K562 (cell line): ENCODE data around the gene OXSR1. TPM values are rescaled to one million over a fixed set of nuclear protein-coding genes. Genes with fewer than 3 reads are reported as not detected.
A peak's percentile ranks its signal among the peaks of the same experiment; 100 is the strongest.

Experiments
- ADNP ChIP-seq: fragments of 200-800 bp; sonication (Bioruptor generic); IDR thresholded peaks from 2 replicates; pipeline ENCODE4 v1.6.1; 2016; ENCODE audit warnings: missing genetic modification characterization, missing compliant biosample characterization
- CXXC5 ChIP-seq: fragments of 250-450 bp; sonication (Bioruptor Pico); IDR thresholded peaks from 2 replicates; pipeline ENCODE4 v1.8.0; 2022; ENCODE audit warnings: inconsistent platforms, mild to moderate bottlenecking, moderate library complexity
- ETV5 ChIP-seq: sonication (generic); formaldehyde crosslinking; IDR thresholded peaks from 2 replicates; pipeline ENCODE4 v1.4.0; 2020; ENCODE audit warnings: low read depth, mild to moderate bottlenecking, missing genetic modification reagents
- GTF2F1 ChIP-seq: IDR thresholded peaks from 2 replicates; pipeline ENCODE4 v1.6.1; 2011; ENCODE audit warnings: low read depth, low read length, improper control_type of control experiment
- HNRNPH1 ChIP-seq: fragments of 200-400 bp; formaldehyde crosslinking; optimal IDR thresholded peaks from 2 replicates; pipeline ENCODE3; 2017; ENCODE audit warnings: low read depth, mild to moderate bottlenecking, low read length, moderate library complexity
- HNRNPL ChIP-seq: fragments of 200-400 bp; formaldehyde crosslinking; IDR thresholded peaks from 2 replicates; pipeline ENCODE4 v1.6.1; 2017; ENCODE audit warnings: low read depth, mild to moderate bottlenecking, low read length
- MGA ChIP-seq: fragments of 450-650 bp; IDR thresholded peaks from 2 replicates; pipeline ENCODE4 v1.6.1; 2016; ENCODE audit warnings: mild to moderate bottlenecking, moderate library complexity
- NFIC ChIP-seq: fragments of 450-650 bp; IDR thresholded peaks from 2 replicates; pipeline ENCODE4 v1.6.1; 2017; ENCODE audit warnings: mild to moderate bottlenecking, inconsistent platforms
- PCBP2 ChIP-seq: fragments of 200-400 bp; formaldehyde crosslinking; IDR thresholded peaks from 2 replicates; pipeline ENCODE4 v1.6.1; 2018; ENCODE audit warnings: low read length, low read depth, mild to moderate bottlenecking, moderate library complexity; ENCODE audit not compliant: poor library complexity, severe bottlenecking
- PHF20 ChIP-seq: fragments of 450-650 bp; IDR thresholded peaks from 2 replicates; pipeline ENCODE4 v1.6.1; 2018; ENCODE audit not compliant: partially characterized antibody
- RBM22 ChIP-seq: fragments of 200-400 bp; formaldehyde crosslinking; IDR thresholded peaks from 2 replicates; pipeline ENCODE4 v1.6.1; 2018; ENCODE audit warnings: low read length, low read depth; ENCODE audit not compliant: poor library complexity, severe bottlenecking
- SETDB1 ChIP-seq: IDR thresholded peaks from one replicate; pipeline ENCODE4 v1.6.1; 2012; ENCODE audit warnings: low read length, control low read depth, inconsistent platforms
- SP2 ChIP-seq: IDR thresholded peaks from 2 replicates; pipeline ENCODE4 v1.6.1; 2011; ENCODE audit warnings: mild to moderate bottlenecking, low read depth, low read length, moderate library complexity; ENCODE audit not compliant: poor library complexity, severe bottlenecking; ENCODE audit errors: extremely low read depth
- ZNF175 ChIP-seq: fragments of 200-800 bp; sonication (Bioruptor generic); IDR thresholded peaks from 2 replicates; pipeline ENCODE4 v1.6.1; 2016; ENCODE audit warnings: low read depth, mild to moderate bottlenecking, missing genetic modification characterization, missing compliant biosample characterization
- ZNF347 ChIP-seq: fragments of 450-650 bp; formaldehyde crosslinking; IDR thresholded peaks from 2 replicates; pipeline ENCODE4 v1.4.0; 2020; ENCODE audit warnings: low read depth, mild to moderate bottlenecking, moderate library complexity
- polyA plus RNA-seq, 8 experiments: library from polyadenylated mRNA; depleted of rRNA in 4 of 8; stranded (reverse) in 5 of 8; unstranded in 3 of 8; fragments of >200 nt; fragmentation: Nextera tagmentation in 2 of 8; fragmentation: Illumina TruSeq in 1 of 8; extraction: Ambion mirVana in 2 of 8; extraction: Trizol in 1 of 8; gene quantifications; 2 replicates each; pipeline versions ENCODE4 v1.2.1 to v1.2.3, GENCODE V29; 2011 to 2014; ENCODE audit warnings: inconsistent platforms in 1 of 8, missing spikeins in 1 of 8
- total RNA-seq, 7 experiments: library from RNA; depleted of rRNA in 6 of 7; stranded (reverse); fragments of >200 nt in 6 of 7; fragmentation: Illumina TruSeq in 2 of 7; extraction: Trizol in 2 of 7; gene quantifications; 2 replicates each; pipeline versions ENCODE4 v1.2.1 to v1.2.3, GENCODE V29; 2011 to 2021; ENCODE audit warnings: low replicate concordance in 1 of 7
- TF ChIP-seq, protein P1 (sequence below): fragments of 450-650 bp; formaldehyde crosslinking; IDR thresholded peaks from 2 replicates; pipeline ENCODE4 v1.4.0; 2020; ENCODE audit warnings: mild to moderate bottlenecking, moderate library complexity

OXSR1 gene
- total and polyA plus RNA-seq, 9 of the 15 experiments (the other 6 are each of a cell fraction or from before 2014, with no cell fraction given) = 15.7 to 87.6 (median 48.7) TPM

GRCh38 chr3:38117748-38118420 lies 47.5 kb upstream of the OXSR1 start (continued):
- TF ChIP-seq ZNF175 = no peak
- TF ChIP-seq HNRNPH1 = no peak
- TF ChIP-seq HNRNPL = no peak
- TF ChIP-seq SP2 = no peak
- TF ChIP-seq ETV5 = no peak
- TF ChIP-seq CXXC5 = peak; percentile 39; the same call in 1 of the 2 replicates
- TF ChIP-seq MGA = no peak
- TF ChIP-seq RBM22 = no peak
- TF ChIP-seq PHF20 = no peak
- 0 out of 2 replicates have a peak, but pooled peaks have one; percentile 8 for TF ChIP-seq GTF2F1
- TF ChIP-seq, protein P1, sequence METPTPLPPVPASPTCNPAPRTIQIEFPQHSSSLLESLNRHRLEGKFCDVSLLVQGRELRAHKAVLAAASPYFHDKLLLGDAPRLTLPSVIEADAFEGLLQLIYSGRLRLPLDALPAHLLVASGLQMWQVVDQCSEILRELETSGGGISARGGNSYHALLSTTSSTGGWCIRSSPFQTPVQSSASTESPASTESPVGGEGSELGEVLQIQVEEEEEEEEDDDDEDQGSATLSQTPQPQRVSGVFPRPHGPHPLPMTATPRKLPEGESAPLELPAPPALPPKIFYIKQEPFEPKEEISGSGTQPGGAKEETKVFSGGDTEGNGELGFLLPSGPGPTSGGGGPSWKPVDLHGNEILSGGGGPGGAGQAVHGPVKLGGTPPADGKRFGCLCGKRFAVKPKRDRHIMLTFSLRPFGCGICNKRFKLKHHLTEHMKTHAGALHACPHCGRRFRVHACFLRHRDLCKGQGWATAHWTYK (CRISPR knock-in tag) = no peak
- no peak for TF ChIP-seq PCBP2
- peak; percentile 34 for TF ChIP-seq SETDB1
- no peak for TF ChIP-seq NFIC
- TF ChIP-seq ADNP (tag) = no peak
- TF ChIP-seq ZNF347 (CRISPR knock-in tag) = no peak
